Tibial nerve (tissue), 4 donors: ENCODE measurements around the gene TNKS2.

ENCODE experiments used
- CTCF ChIP-seq, 5 experiments: fragments of 200-600 bp in 3 of 5; fragments of 450-650 bp in 2 of 5; sonication (generic) in 3 of 5; IDR thresholded peaks; one replicate each; pipeline ENCODE4 v1.5.1; 2016 to 2019; ENCODE audit warnings: antibody characterized with exemption in 5 of 5, mild to moderate bottlenecking in 3 of 5, moderate library complexity in 2 of 5
- EP300 ChIP-seq, 2 donors: sonication (generic); formaldehyde crosslinking; IDR thresholded peaks; one replicate each; pipeline ENCODE4 v1.6.1; 2017; ENCODE audit warnings: antibody characterized with exemption in 2 of 2, mild to moderate bottlenecking in 1 of 2
- POLR2A ChIP-seq, 2 donors: fragments of 450-650 bp; IDR thresholded peaks; one replicate each; pipeline ENCODE4 v1.6.1; 2017; ENCODE audit warnings: antibody characterized with exemption in 2 of 2, mild to moderate bottlenecking in 2 of 2, moderate library complexity in 2 of 2

GRCh38 chr10:91864744-91865143 is 66.5 kb downstream of the TNKS2 start:
- TF ChIP-seq CTCF (IDR thresholded peaks at IDR 0.05) (no peak), POLR2A (IDR thresholded peaks at IDR 0.05) (no peak), EP300 (IDR thresholded peaks at IDR 0.05) (no peak)
